ENCODE results near the gene ORM2.
"Not testable (repeated sequence)": the region's sequence is repeated elsewhere in the genome, so short reads cannot be mapped to it uniquely, and the experiment has no call there.

Gene ORM2

GRCh38 chr9:114329625-114330022 is at the start of gene ORM2:
Gene ORM2, plus strand, starts transcription at chr9:114329869. Its CDS starts 36 bp downstream, at chr9:114329905.
- DNase-seq: not testable (repeated sequence)

- no peak for DNase-seq
These were observed 48.8 kb upstream of the ORM2 start for GRCh38 chr9:114280636-114281472.

GRCh38 chr9:114281473-114282103 is 48.1 kb upstream of the ORM2 start:
- DNase-seq: no peak

DNA sequence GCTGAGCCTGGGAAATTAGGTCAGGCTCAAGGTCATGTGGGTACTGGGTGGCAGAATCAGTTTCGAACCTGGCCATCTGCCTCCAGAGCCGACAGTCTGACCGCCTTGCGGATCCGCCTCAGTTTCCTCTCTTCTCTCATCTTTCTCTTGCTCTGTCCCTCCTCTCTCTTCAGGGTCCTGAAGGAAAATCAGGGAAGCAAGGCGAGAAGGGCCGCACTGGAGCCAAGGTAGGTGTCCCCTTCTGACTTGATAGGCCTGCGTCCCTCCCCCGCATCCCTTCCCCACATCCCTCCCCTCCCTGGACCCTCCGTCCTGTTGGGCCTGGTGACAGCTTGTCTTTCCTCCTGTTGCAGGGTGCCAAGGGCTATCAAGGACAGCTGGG is 47.6 kb upstream of the ORM2 start:
- no peak for DNase-seq

GRCh38 chr9:114282507-114282906 is 47.2 kb upstream of the ORM2 start:
- no peak for DNase-seq

GRCh38 chr9:114282926-114283325 is 46.7 kb upstream of the ORM2 start:
- DNase-seq: no peak

DNA sequence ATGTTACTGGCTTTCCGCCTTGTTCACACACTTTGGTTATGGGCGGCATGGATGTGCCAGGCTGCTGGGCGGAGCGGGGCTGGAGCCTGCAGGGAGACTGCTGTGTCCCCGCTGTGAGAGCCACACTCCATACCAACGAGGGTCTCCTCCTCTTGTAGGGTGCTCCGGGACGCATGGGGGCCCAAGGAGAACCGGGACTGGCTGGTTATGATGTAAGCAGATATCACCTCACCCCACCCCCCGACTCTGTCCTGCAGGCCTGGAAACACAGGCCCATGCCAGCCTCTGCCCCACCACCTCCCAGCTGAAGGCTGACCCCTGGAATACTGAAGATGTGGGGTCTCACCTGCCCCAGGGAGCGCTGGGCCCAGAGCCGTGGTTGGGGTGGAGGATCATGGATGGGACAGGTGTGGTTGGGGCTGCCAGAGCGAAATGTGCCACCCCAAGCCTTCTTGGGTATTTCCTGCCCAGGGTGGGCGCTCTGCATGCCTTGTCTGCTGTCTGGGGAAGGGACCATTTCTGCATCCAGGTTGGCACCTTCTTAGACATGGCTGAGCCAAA is 46.0 kb upstream of the ORM2 start:
- no peak for DNase-seq

GRCh38 chr9:114284316-114285060 is 45.2 kb upstream of the ORM2 start:
- DNase-seq: no peak

GRCh38 chr9:114285166-114285867 is 44.4 kb upstream of the ORM2 start:
- no peak for DNase-seq

DNA sequence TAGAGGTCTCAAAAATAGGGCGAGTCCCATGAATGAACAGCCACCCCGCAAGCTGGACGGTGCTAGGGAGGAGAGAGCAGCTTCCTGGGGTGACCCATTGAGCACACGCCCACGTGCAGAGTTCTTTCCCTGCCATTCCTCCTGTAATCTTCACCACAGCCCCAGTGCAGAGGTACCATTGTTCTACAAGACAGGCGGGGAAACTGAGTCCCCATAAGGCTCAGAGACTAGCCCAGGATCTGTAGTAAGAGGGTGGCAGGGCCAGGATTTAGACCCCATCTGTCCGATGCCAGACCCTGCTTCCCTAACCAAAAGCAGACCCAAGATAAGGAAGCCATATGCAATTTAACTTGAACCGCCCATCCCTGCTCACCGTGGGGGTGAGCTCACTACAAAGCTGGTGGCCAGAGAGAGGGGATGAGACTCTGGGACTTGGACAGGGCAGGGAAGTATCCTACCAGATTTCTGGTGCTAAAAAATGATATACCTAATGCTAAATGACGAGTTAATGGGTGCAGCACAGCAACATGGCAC is 43.5 kb upstream of the ORM2 start:
- no peak for DNase-seq

- DNase-seq: no peak
These were observed 42.5 kb upstream of the ORM2 start for GRCh38 chr9:114287001-114287762.

GRCh38 chr9:114287763-114288192 is 41.9 kb upstream of the ORM2 start:
- DNase-seq: no peak

- DNase-seq: no peak
These were observed 41.2 kb upstream of the ORM2 start for GRCh38 chr9:114288193-114289091.

DNA sequence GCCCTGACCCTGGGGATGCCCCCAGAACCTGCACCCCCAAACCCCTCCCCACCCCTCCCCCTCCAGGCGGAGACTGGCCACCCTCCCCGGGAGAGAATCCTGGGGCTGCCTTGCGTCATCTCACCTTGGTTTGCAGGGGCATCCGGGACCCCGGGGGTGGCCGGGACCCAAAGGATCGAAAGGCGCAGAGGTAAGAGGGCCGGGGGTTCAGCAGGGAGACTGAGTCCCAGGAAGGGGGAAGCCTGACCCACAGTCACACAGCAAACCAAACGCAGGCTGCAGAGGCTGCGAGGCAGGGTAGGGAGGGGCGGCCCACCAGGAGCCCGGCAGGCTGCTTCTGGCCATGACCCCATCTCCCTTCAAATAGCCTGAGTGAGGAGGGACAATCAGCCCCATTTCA is 40.6 kb upstream of the ORM2 start:
- no peak for DNase-seq

- no peak for DNase-seq
These were observed 39.8 kb upstream of the ORM2 start for GRCh38 chr9:114289571-114290481.

- DNase-seq: no peak
These were observed 39.1 kb upstream of the ORM2 start for GRCh38 chr9:114290561-114290986.

DNA sequence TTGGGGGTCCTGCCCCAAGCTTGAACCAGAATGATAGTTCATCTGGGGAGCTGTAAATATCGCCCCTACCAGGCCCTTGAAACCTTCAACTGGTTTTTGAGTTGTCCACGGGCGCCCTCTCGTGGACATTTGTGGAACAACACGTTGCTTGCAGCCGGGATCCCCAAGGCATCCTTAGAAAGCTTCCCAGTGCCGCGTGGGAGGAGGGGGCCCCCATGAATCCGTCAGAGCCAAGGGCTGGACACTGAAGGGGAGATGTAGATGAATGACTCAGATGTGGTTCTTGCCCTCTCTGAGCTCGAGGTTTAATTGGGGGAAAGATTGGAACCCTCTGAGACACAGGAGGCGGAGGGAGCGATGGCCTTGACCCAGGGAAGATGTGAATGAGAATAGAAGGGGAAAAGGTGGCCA is 38.6 kb upstream of the ORM2 start:
- DNase-seq: no peak

DNA sequence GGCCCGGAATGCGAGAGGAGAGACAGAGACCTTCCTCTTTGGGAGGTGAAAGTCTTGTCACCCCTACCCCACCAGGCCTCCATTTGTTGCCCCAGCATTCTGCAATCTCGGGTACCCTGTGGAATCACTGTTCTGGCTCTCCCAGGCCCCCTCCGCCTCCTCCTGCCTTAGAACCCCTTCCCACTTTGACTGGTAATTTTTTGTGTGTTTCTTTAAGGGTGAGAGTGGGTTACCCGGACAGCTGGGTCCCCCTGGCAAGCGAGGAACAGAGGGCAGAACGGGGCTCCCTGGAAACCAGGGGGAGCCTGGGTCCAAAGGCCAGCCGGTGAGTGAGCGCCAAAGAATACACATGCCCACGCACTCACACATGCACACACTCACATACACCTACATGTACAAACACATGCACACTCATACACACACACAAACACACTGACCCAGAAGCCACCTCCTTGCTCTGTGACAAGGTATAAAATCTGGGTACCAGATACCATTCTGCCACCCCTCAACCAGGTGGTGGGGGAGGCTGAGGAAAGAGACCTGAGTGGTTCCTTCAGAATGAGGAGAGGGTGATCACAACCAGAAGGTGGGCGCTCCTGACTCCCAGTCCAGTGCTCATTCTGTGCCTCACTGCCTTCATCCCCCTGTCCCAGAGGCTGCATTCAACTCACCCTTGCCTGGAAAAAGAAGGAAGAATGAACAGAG is 37.6 kb upstream of the ORM2 start:
- no peak for DNase-seq

GRCh38 chr9:114294664-114295063 is 35.0 kb upstream of the ORM2 start:
- DNase-seq: no peak

Data from DMS79 (cell line).